Mesenchymal stem cell (in vitro differentiated cells and primary cell): ENCODE results near the gene EOGT.
A peak's percentile ranks its signal among the peaks of the same experiment; 100 is the strongest.

Source experiments
- DNase-seq: peaks from one replicate; pipeline ENCODE4 v3.0.0-alpha.2; 2013
- H2AFZ ChIP-seq: one replicate; pipeline ENCODE4 v1.6.1; 2013; ENCODE audit warnings: low read depth, mild to moderate bottlenecking, control low read depth, inconsistent platforms, low read length, moderate library complexity
- H2AK5ac ChIP-seq: 2 replicates; pipeline ENCODE4 v1.6.1; 2013; ENCODE audit warnings: low read length, moderate library complexity, mild to moderate bottlenecking, inconsistent platforms; ENCODE audit not compliant: severe bottlenecking
- H2BK120ac ChIP-seq: one replicate; pipeline ENCODE4 v1.6.1; 2013; ENCODE audit warnings: low read depth, mild to moderate bottlenecking, inconsistent platforms, low read length, moderate library complexity
- H2BK12ac ChIP-seq, 2 experiments: one replicate each; pipeline ENCODE4 v1.6.1; 2013; ENCODE audit warnings: inconsistent platforms in 2 of 2, low read length in 2 of 2, mild to moderate bottlenecking in 2 of 2, moderate library complexity in 2 of 2, control low read depth in 1 of 2
- H2BK15ac ChIP-seq: one replicate; pipeline ENCODE4 v1.6.1; 2013; ENCODE audit warnings: mild to moderate bottlenecking, low read depth, inconsistent platforms; ENCODE audit not compliant: poor library complexity, severe bottlenecking
- H2BK5ac ChIP-seq: 2 replicates; pipeline ENCODE4 v1.6.1; 2013; ENCODE audit warnings: low read depth, mild to moderate bottlenecking, low read length, control low read depth, inconsistent platforms; ENCODE audit not compliant: poor library complexity, severe bottlenecking
- H3K14ac ChIP-seq, 2 experiments: one replicate each; pipeline ENCODE4 v1.6.1; 2013; ENCODE audit warnings: inconsistent platforms in 2 of 2, low read length in 2 of 2, control low read depth in 1 of 2, mild to moderate bottlenecking in 1 of 2, moderate library complexity in 1 of 2
- H3K18ac ChIP-seq, 2 experiments: one replicate each; pipeline ENCODE4 v1.6.1; 2013; ENCODE audit warnings: inconsistent platforms in 2 of 2, low read length in 2 of 2, control low read depth in 1 of 2, low read depth in 1 of 2, mild to moderate bottlenecking in 1 of 2
- H3K23ac ChIP-seq, 2 experiments: one replicate each; pipeline ENCODE4 v1.6.1; 2013; ENCODE audit warnings: inconsistent platforms in 2 of 2, low read length in 2 of 2, mild to moderate bottlenecking in 2 of 2, moderate library complexity in 2 of 2, control low read depth in 1 of 2
- H3K27ac ChIP-seq: 2 replicates; pipeline ENCODE4 v1.5.1; 2013; ENCODE audit warnings: mild to moderate bottlenecking, moderate library complexity, low read length, control low read depth, inconsistent platforms; ENCODE audit not compliant: poor library complexity, severe bottlenecking
- H3K27me3 ChIP-seq, 2 experiments: 2 replicates each; pipeline versions ENCODE4 v1.6.1 to v1.7.0; 2013; ENCODE audit warnings: low read length in 2 of 2, mild to moderate bottlenecking in 2 of 2, moderate library complexity in 2 of 2, control low read depth in 1 of 2, inconsistent platforms in 1 of 2; ENCODE audit not compliant: control insufficient read depth in 1 of 2, insufficient read depth in 1 of 2
- H3K36me3 ChIP-seq, 2 experiments: 2 replicates each; pipeline versions ENCODE4 v1.6.1 to v1.7.0; 2013; ENCODE audit warnings: low read length in 2 of 2, control low read depth in 1 of 2, inconsistent platforms in 1 of 2, low read depth in 1 of 2, mild to moderate bottlenecking in 1 of 2; ENCODE audit not compliant: insufficient read depth in 2 of 2, control insufficient read depth in 1 of 2
- H3K4ac ChIP-seq, 2 experiments: one replicate each; pipeline ENCODE4 v1.6.1; 2013; ENCODE audit warnings: inconsistent platforms in 2 of 2, low read length in 2 of 2, mild to moderate bottlenecking in 2 of 2, moderate library complexity in 2 of 2, control low read depth in 1 of 2, low read depth in 1 of 2
- H3K4me1 ChIP-seq: 2 replicates; pipeline ENCODE4 v1.6.1; 2013; ENCODE audit warnings: low read depth, low read length, control low read depth; ENCODE audit not compliant: control insufficient read depth, insufficient read depth
- H3K4me2 ChIP-seq: 2 replicates; pipeline ENCODE4 v1.6.1; 2013; ENCODE audit warnings: low read length, mild to moderate bottlenecking, inconsistent platforms; ENCODE audit not compliant: poor library complexity, severe bottlenecking
- H3K4me3 ChIP-seq, 2 experiments: 2 replicates each; pipeline versions ENCODE4 v1.5.1 to v1.7.0; 2013; ENCODE audit warnings: low read length in 2 of 2, mild to moderate bottlenecking in 2 of 2, control low read depth in 1 of 2, low read depth in 1 of 2; ENCODE audit not compliant: insufficient read depth in 1 of 2
- H3K79me1 ChIP-seq: replicated peaks from 2 replicates; pipeline ENCODE4 v1.6.1; 2013; ENCODE audit warnings: mild to moderate bottlenecking, control low read depth, low read length, inconsistent platforms; ENCODE audit not compliant: poor library complexity, severe bottlenecking
- H3K9ac ChIP-seq: 2 replicates; pipeline ENCODE4 v1.7.0; 2013; ENCODE audit warnings: mild to moderate bottlenecking, low read length, moderate library complexity
- H3K9me3 ChIP-seq: 2 replicates; pipeline ENCODE4 v1.7.0; 2013; ENCODE audit warnings: mild to moderate bottlenecking, low read length; ENCODE audit not compliant: control insufficient read depth
- H4K8ac ChIP-seq: one replicate; pipeline ENCODE4 v1.6.1; 2013; ENCODE audit warnings: inconsistent platforms, mild to moderate bottlenecking, low read length, moderate library complexity
- H4K91ac ChIP-seq: one replicate; pipeline ENCODE4 v1.6.1; 2013; ENCODE audit warnings: mild to moderate bottlenecking, low read length, inconsistent platforms
- WGBS: methylation state at CpG from one replicate; pipeline ENCODE4 v1.1.7; 2013; ENCODE audit warnings: mixed read lengths; 5-methylcytosine and 5-hydroxymethylcytosine counted together

EOGT gene

GRCh38 chr3:68973639-68974038, 39.8 kb downstream of the EOGT start:
- Histone ChIP-seq H3K4ac (no peak overlapping the region), H3K4me1 (no peaks in the 10 kb centered on the region), H3K27me3 (peaks cover 20 to 26% of the 10 kb centered on the region in 2 experiments), H3K27ac (no peak overlapping the region), H3K18ac (no peak overlapping the region), H2BK120ac (no peak overlapping the region), H2BK15ac (no peak overlapping the region), H3K14ac (peak overlapping the region in 1 of 2 experiments; percentile 7), H2BK5ac (no peak overlapping the region), H3K9me3 (no peaks in the 10 kb centered on the region), H4K8ac (no peak overlapping the region), H2AK5ac (no peak overlapping the region), H3K4me2 (no peak overlapping the region), H3K4me3 (no peak overlapping the region), H4K91ac (no peak overlapping the region), H3K9ac (no peak overlapping the region), H2BK12ac (peak overlapping the region in 1 of 2 experiments; percentile 32), H3K23ac (peak overlapping the region in 1 of 2 experiments; percentile 83), H3K79me1 (no peaks in the 10 kb centered on the region), H3K36me3 (peaks cover 5 to 34% of the 10 kb centered on the region in 2 experiments), H2AFZ (no peak overlapping the region)
- WGBS: 68% methylated on average over 7 of the region's 7 CpGs
- no peak for DNase-seq

- no peak overlapping the region for H3K4ac ChIP-seq
- DNase-seq: peak; percentile 62
- H2BK5ac ChIP-seq: no peak overlapping the region
- H3K4me3 ChIP-seq: no peak overlapping the region
- no peak overlapping the region for H2AFZ ChIP-seq
- no peaks in the 10 kb centered on the region for H3K4me1 ChIP-seq
- no peak overlapping the region for H4K91ac ChIP-seq
- 37% methylated on average over 11 of the region's 11 CpGs for WGBS
- no peak overlapping the region for H3K27ac ChIP-seq
- H3K9me3 ChIP-seq: no peaks in the 10 kb centered on the region
- no peak overlapping the region for H3K14ac ChIP-seq
- H2BK15ac ChIP-seq: no peak overlapping the region
- no peak overlapping the region for H3K9ac ChIP-seq
- peaks cover 5 to 22% of the 10 kb centered on the region in 2 experiments for H3K36me3 ChIP-seq
- H2AK5ac ChIP-seq: no peak overlapping the region
- H3K4me2 ChIP-seq: no peak overlapping the region
- H3K18ac ChIP-seq: no peak overlapping the region
- no peak overlapping the region for H4K8ac ChIP-seq
- no peak overlapping the region for H2BK12ac ChIP-seq
- H2BK120ac ChIP-seq: no peak overlapping the region
- H3K23ac ChIP-seq: no peak overlapping the region
- no peaks in the 10 kb centered on the region for H3K79me1 ChIP-seq
- peaks cover 27 to 35% of the 10 kb centered on the region in 2 experiments for H3K27me3 ChIP-seq
Measured at GRCh38 chr3:68972358-68972979, 41.0 kb downstream of the EOGT start.

- Histone ChIP-seq H2BK12ac (no peak overlapping the region), H3K9me3 (no peaks in the 10 kb centered on the region), H3K4me2 (no peak overlapping the region), H4K91ac (no peak overlapping the region), H4K8ac (no peak overlapping the region), H3K4me1 (no peaks in the 10 kb centered on the region), H2BK5ac (no peak overlapping the region), H2BK15ac (no peak overlapping the region), H2AK5ac (no peak overlapping the region), H3K79me1 (no peaks in the 10 kb centered on the region), H2AFZ (no peak overlapping the region), H3K27me3 (peaks cover 25 to 44% of the 10 kb centered on the region in 2 experiments), H3K18ac (no peak overlapping the region), H3K23ac (no peak overlapping the region), H3K27ac (no peak overlapping the region), H3K4ac (no peak overlapping the region), H3K14ac (peak overlapping the region in 1 of 2 experiments; percentile 20), H3K9ac (no peak overlapping the region), H3K4me3 (no peak overlapping the region), H2BK120ac (no peak overlapping the region), H3K36me3 (no peaks in the 10 kb centered on the region)
- no peak for DNase-seq
- WGBS: 98% methylated on average over 2 of the region's 2 CpGs
Measured at GRCh38 chr3:68964694-68965093, 48.8 kb downstream of the EOGT start.

- Histone ChIP-seq H2BK15ac (no peak overlapping the region), H3K9ac (no peak overlapping the region), H2AFZ (no peak overlapping the region), H3K4me2 (no peak overlapping the region), H3K36me3 (no peaks in the 10 kb centered on the region), H2BK12ac (no peak overlapping the region), H3K4me3 (no peak overlapping the region), H4K91ac (no peak overlapping the region), H3K9me3 (no peaks in the 10 kb centered on the region), H3K14ac (no peak overlapping the region), H2BK5ac (no peak overlapping the region), H3K4me1 (no peaks in the 10 kb centered on the region), H2BK120ac (no peak overlapping the region), H4K8ac (no peak overlapping the region), H2AK5ac (no peak overlapping the region), H3K4ac (no peak overlapping the region), H3K27me3 (peaks cover 26 to 41% of the 10 kb centered on the region in 2 experiments), H3K27ac (no peak overlapping the region), H3K23ac (no peak overlapping the region), H3K18ac (no peak overlapping the region), H3K79me1 (no peaks in the 10 kb centered on the region)
- 79% methylated on average over 3 of the region's 5 CpGs for WGBS
- DNase-seq: no peak
Measured at GRCh38 chr3:68963891-68964290, 49.6 kb downstream of the EOGT start.
